HG03108 (cell line): ENCODE data around the gene S1PR3.

ENCODE experiments used
- ATAC-seq: cut with Tn5 transposase; IDR thresholded peaks from one replicate; pipeline ENCODE4 v1.9.1; 2021; ENCODE audit warnings: moderate library complexity; ENCODE audit not compliant: unreplicated experiment

Gene S1PR3

DNA sequence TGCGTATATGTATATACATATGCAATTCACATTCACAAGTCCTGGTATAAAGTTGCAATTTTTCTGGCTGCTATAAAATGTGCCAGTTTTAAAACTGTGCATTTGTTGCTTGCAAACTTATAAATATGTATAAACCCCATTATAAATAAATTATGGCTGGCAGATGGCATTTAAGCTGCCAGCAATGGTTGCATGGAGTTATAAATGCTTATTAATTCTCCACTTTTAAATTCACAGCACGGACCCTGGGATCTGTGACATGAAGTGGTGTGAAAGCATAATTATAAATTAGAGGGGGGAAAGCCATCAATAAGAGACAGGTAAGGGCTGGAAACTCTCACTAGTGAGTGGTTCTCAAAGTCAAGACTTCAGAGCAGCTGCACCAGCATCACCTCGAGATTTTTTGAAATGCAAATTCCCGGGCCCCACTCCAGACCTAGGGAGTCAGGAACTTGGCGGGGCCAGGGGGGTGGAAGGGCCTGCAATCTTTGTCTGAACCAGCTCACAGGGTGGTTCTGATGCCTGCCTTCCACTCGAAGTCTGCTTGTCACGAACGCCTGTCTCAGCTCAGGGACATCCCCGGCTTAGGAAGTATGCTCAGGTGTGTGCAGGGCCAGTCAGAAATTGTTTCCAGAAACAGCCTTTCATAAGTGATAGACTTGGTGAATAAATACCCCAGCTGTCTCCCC lies 16.9 kb downstream of the S1PR3 start:
- ATAC-seq, result no peak

DNA sequence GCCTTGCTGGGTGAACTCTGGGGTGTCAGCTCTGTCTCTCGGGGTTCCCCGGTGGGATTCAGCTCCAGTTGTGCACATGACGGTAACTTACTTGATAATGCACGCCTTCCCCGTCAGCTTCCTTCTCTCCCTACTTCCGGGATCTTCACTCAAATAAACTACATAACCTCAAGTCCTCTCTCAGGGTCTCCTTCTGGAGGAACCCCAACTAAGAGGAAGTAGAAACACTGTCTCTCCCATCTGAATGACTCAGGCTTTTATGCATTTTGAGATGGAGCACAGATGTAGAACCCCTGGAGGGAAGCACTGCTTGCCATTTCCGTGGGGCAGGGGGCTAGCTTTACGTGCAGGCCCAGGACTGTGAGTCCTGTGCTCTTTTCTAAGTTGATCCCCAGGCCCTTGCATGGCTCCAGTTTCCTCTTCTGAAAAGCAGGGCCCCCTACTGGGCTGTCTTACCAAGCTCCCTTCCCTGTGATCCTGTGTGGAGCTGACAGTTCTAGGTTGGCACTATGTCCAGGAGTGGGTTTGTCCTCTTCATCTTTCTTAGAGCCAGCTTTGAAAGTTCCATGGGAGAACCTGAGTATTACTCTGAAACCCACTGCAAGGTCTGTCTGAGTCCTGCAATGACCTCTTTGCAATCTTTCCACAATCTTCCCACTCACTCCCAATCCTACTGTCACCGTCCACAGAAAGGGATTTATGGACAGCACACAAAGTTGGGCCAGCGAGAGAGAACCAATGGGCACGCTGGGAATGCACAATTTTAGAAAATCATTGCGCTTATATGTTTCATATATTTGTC lies 17.7 kb downstream of the S1PR3 start:
- ATAC-seq, result no peak

DNA sequence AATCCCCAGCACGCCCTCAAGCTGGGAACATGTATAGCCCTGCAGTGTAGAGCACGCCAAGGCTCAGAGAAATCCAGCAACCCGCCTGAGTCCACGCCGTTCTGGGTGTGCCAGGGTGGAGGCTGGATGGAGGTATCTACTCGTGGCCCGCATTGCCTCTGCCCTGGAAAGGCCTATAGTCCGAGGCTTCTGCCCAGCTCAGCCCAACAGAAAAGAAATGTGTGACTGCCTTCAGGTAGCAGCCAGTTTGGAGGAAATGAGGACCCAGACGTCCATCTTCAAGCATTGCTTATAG lies 18.2 kb downstream of the S1PR3 start:
- ATAC-seq, result no peak

GRCh38 chr9:89010056-89010455 lies 18.8 kb downstream of the S1PR3 start:
- ATAC-seq, result no peak

- ATAC-seq, result no peak
Measured at GRCh38 chr9:89010526-89011111, 19.4 kb downstream of the S1PR3 start.

DNA sequence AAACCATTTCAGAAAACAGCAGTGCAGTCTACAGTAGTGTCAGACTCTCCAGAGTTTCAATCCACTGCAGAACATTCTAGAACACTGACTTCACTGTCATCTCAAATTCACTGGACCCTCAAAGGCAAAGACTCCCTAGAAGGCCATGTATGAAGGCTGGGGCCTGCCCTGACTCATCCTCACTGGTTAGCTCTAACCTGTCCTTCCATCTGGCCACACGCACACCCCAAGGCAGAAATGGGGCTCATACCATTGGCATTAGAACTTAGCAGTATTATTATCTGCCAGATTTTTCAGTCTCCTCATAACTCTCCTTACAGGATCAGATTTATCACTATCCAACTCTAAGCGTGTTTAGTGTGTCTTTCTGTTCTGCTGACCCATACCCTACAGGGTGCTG lies 20.4 kb downstream of the S1PR3 start:
- ATAC-seq, result no peak

DNA sequence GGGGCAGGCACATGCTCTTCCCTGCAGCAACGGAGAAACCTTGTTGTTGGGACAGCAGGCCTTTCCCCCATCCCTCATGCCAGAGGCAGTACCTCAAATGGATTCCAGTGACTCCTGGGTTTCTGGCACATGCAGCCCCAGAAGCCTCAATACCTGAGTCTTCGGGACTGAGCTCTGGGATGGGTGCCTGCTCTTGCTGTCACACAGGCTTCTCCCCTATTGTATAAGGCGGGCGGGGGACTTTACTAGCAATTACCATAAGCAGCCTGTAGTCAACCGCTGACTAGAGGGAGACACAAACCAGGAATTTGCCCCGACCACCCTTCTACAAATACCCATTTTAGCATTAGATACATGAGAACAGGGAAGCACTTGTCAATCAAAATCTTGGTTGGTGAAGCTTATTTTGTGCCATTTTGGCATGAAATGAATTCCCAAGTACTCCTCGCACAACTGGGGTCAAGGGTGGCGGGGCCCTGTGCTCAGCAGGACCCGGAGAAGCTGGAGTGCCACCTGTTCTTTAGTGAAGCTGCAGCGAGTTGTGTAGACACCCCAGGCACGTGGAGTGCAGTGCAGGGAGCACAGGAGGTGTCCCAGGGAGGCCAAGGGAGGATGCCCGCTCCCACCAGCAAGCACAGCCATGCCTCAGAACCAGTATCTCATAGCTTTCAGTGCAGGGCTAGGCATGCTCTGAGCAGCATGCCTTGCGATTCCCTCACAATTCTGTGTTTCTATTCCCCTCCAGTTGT lies 21.2 kb downstream of the S1PR3 start:
- ATAC-seq, result no peak

DNA sequence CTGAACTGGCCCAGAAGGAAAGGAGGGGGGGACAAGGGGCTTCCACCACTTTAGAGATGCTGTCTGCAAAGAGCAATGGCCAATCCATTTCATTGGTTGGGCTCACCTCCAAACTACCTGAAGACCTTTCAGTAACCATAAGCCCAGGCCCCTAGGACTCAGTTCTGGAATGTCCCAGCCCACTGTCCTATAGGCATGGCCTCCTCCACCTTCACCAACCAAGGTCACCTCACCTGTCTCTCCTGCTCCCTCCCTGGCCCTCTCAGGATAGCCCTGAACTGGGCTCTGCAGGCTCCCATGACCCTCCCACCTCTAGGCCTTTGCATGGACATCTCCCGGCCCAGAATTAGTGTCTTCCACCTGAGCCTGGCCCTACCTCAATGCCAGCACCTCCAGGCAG lies 22.4 kb downstream of the S1PR3 start:
- no peak for ATAC-seq

DNA sequence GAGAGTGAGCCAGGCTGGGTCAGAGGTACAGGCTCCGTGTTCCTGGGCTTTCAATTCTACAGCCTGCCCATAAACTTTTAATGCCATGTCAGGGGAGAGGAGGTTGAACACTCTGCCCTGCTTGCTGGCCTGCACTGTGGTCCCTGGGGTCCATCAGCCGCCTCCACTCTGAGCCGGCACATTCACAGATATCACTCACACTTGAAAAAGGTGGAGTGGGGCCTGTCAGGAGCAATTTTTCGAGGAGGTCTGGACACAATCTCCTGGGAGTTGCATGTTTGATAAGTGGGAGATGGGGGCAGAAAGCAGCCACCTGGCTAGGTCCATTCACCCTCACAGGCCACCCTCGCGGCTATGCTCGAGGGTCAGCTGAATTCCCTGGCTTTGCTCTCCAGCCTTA lies 22.9 kb downstream of the S1PR3 start:
- ATAC-seq, result no peak

- ATAC-seq, result no peak
Measured at GRCh38 chr9:89015336-89015735, 24.1 kb downstream of the S1PR3 start.

DNA sequence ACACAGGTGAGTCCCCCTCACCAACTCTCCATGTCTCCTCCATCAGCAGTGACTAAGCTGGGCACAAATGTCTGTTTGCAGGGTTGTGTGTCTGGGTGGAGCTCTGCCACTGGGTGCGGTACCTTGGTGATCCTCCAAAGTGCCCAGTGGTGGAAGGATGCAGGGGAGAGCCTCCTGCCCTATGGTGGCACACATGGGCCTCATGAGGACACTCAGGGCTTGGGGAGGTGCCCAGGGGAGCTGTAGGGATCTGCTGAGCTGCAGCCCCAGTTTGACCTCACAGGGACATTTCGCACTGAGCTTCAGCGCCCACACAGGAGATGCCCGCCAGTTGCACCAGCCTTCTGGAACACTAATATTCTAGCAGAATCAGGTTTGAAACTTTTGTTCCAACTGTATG lies 29.5 kb downstream of the S1PR3 start:
- no peak for ATAC-seq

GRCh38 chr9:89021154-89021803 lies 30.0 kb downstream of the S1PR3 start:
- no peak for ATAC-seq

DNA sequence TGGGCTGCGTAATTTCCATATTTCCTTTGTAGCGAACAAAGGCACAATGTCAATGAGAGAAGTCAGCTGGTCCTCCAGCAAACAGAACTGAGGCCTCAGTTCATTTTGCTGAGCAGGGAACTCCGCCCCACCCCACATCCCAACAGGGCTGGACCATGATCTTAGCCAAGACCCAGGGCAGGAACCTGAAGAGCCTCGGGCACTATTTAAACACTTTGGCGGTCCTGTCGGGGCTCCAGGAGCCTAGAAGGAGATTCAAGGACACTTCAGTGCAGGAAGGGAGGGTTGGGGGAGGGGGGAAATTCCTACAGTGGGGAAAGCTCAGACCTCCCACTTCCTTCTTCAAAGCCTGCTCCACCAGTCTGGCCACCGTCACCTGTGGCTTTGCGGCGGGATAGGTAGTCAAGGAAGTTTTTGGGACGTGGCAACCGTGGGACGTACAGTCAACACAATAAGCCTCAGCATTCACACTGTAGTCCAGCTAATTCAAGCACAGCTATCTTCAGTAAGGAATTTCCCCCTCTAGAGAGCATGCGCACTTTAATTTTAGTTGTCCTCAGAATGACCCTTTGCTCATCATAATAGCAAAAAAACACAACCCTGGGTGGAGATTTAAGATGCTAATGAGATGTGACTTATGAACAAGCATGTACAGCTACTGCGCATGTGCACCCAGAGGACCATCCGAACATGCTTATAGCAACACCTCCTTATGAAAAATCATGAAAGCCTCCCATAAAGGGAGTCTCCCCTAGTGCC lies 30.9 kb downstream of the S1PR3 start:
- no peak for ATAC-seq

DNA sequence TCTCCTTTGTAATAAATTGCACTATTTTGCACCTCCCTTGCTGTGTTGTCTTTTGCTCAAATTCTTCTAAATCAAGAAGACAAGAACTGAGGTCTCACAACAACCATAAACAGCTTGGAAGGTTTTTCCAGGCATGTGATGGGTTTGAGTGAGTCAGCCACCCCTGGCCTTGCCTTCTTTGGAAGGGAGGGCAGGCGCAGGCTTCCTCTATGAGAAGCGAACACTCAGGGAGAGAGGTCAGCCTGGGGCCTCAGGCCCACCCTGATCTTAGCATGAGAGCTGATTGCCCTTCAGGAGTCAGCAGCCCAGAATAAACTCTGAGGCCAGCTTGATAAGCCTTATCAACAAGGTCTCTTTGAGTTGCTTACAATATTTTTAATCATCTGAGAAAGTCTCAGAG lies 31.6 kb downstream of the S1PR3 start:
- no peak for ATAC-seq

DNA sequence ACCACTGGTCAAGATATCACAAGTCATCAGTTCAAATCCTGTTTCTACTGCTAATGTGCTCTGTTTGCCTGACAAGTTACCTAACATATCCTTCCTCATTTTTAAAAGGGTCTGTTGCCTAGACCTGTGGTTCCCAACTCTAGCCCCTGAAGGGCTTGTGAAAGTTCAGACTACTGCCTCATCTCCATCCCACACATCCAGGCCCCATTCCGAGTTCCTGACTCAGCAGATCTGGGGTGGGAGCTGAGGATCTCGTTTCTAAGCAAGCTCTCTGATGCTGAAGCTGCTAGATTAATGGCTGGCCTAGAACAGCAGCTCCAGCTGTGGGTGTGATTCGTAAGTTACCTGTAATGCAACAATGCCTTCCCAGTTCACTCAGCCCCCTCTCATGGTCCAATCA lies 32.5 kb downstream of the S1PR3 start:
- ATAC-seq, result no peak

DNA sequence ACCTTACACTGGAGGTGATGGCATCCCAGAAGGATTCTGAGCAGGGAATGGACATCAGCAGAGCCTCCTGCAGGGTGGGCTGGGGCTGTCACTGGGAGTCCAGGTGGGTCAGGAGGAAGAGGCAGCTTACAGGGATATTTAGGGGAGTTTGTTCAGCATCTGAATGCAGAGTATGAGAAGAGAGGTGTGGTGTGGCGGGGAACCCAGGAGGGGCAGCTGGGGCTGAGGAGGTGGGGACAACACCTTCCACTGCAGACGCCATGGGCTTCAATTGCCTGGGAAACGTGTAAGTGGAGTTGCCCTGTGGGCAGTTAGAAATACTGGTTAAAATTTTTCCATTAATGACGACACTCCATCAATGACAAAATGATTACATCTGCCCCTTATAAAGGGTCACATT lies 33.5 kb downstream of the S1PR3 start:
- ATAC-seq, result no peak

- ATAC-seq, result no peak
Measured at GRCh38 chr9:89025553-89025952, 34.3 kb downstream of the S1PR3 start.

DNA sequence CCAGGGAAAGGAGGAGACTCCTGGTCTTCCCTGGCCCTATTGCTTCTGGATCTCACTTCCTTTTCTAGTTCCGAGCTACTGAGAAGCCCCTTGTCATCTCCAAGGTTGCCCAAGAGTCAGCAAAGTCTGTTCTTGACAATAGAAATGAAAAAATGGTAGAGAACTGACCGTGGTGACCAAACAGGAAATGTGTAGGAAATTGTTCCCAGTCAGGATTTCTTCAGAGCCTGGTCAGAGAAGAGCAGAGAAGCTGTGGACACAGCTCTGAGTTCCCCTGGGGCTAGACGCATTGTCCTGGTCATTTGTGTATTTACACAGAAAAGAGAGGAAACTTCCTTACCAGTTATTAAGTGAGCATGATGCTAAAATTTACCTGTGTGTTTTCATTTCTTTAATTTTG lies 35.6 kb downstream of the S1PR3 start:
- ATAC-seq, result no peak

DNA sequence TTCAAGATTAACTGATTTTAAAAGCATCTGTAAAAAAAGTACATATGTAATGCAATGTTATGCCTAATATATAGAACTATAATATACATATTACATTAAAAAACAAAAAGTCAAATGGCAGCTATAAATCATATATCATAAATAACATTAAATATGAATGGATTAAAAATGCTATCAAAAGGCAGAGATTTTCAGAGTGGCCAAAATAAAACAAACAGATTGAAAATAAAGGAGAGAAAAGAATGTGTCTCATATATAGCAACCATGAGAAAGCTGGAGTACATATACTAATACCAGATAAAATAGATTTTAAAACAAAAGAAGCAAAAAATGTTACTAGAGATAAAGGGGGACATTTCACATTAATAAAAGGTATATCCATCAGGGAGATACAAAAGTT lies 38.5 kb downstream of the S1PR3 start:
- ATAC-seq, result no peak

DNA sequence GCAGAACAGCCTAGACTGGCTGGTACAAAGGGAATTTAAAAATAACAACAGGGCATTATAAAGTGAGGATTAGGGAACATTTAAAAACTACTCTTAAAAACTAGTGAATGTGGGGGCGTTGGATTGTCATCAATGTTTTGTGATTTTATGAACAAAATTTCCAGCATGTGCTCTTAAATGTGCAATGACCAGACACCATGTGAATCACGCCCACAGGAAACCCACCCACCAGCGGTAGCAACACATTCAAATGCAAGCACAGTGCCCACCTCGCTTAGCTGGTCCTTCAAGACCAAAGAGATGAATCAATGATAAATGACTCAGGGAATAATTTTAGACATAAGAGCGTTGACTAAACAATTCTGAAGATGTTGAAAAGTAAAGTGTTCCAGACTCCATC lies 40.9 kb downstream of the S1PR3 start:
- no peak for ATAC-seq

DNA sequence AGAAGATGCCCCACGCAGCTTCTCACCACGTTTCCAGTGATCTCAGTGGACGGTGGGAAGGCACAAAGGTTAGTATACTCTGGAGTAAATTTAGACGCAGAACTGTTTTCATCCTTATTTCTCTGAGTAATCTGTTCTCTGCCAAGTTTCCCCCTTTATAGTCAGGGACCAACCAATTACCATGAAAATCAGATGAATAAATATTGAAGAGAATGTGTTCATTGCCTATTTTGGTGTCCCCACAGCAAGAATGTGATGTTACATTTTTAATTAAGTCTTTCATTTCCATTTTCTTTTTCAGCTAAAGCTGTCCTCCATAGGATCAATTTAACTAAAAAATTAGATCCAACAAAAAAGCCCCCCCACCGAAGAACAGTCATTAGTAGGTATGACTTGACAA lies 41.4 kb downstream of the S1PR3 start:
- ATAC-seq, result no peak
